Left renal pelvis (tissue), 4 donors: ENCODE results near the gene PLEKHH1. TPM values are rescaled to one million over a fixed set of nuclear protein-coding genes. Genes with fewer than 3 reads are reported as not detected.
"Not testable (repeated sequence)": the region's sequence is repeated elsewhere in the genome, so short reads cannot be mapped to it uniquely, and the experiment has no call there.

Experiments used
- DNase-seq, 4 donors: peaks; one replicate each; pipeline ENCODE4 v3.0.0-alpha.2; 2013; ENCODE audit warnings: low read depth in 4 of 4, low spot score in 3 of 4
- polyA plus RNA-seq, 4 donors: library from polyadenylated mRNA; unstranded; fragments of 120-200 nt; gene quantifications; one replicate each; pipeline ENCODE4 v1.2.1, GENCODE V29; 2013; ENCODE audit not compliant: insufficient read length in 4 of 4

PLEKHH1 gene
- polyA plus RNA-seq, 4 donors: 6.7 to 81.2 (median 45.4) TPM

GRCh38 chr14:67529947-67530935 is 2.8 kb upstream of the PLEKHH1 start:
- no peak for DNase-seq

GRCh38 chr14:67532606-67532997 is 488 bp upstream of the PLEKHH1 start:
- no peak for DNase-seq

DNA sequence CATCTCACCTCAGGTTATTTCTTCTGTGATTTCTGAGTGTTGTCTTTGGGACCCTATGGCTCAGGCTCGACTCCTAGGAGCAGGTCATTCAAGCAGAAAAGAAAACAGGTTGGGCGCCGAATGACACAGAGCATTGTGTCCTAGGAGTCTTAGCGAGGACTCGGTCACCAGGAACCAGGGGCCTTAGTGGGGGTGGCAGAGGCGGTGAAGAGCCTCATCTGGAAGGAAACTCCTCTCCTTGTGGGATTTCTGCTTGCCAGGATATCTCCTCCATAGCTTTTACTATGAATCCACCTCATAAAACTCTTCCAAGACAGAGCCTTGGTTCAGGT is 630 bp downstream of the PLEKHH1 start:
- peak in 1 of 4 donors; percentile 18 for DNase-seq

GRCh38 chr14:67536087-67536486 is 3.0 kb downstream of the PLEKHH1 start:
- no peak for DNase-seq

GRCh38 chr14:67537736-67538135 is 4.6 kb downstream of the PLEKHH1 start:
- DNase-seq: no peak

GRCh38 chr14:67538501-67538900 is 5.4 kb downstream of the PLEKHH1 start:
- no peak for DNase-seq

- DNase-seq: no peak
Observed at GRCh38 chr14:67539116-67539515, 6.0 kb downstream of the PLEKHH1 start.

- DNase-seq: no peak
Observed at GRCh38 chr14:67541448-67542387, 8.6 kb downstream of the PLEKHH1 start.

DNA sequence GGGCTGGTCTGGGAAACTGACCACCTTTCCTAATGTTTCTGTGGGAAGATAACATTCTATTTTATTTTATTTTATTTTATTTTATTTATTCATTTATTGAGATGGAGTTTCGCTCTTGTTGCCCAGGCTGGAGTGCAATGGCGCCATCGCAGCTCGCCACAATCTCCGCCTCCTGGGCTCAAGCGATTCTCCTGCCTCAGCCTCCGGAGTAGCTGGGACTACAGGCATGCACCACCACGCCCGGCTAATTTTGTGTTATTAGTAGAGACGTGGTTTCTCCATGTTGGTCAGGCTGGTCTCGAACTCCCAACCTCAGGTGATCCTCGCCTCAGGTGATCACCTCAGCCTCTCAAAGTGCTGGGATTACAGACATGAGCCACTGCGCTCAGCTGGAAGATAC is 9.5 kb downstream of the PLEKHH1 start:
- not testable (repeated sequence) for DNase-seq

- DNase-seq: no peak
Observed at GRCh38 chr14:67544590-67544989, 11.5 kb downstream of the PLEKHH1 start.

GRCh38 chr14:67547224-67547780 is 14.2 kb downstream of the PLEKHH1 start:
- DNase-seq: no peak

GRCh38 chr14:67549734-67550133 is 16.6 kb downstream of the PLEKHH1 start:
- DNase-seq: no peak

DNA sequence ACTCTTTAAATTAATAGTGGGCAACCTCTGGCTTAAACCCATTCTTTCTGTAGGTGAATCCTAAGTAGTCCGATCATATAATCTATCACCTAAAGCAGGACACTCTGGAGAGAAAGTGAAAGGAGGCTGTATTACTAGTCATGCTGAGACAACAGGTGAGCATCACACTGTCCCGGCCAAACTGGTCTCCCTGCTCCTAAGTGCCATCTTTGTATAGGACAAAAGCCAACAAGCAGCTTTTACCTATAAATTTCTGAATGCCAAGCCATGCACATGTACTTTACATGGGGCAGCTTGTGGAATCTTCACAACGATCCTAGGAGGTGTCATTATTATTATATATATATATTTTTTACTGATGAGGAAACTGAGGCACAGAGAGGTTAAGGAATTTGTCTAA is 18.0 kb downstream of the PLEKHH1 start:
- DNase-seq: no peak

GRCh38 chr14:67551940-67552339 is 18.9 kb downstream of the PLEKHH1 start:
- no peak for DNase-seq

DNA sequence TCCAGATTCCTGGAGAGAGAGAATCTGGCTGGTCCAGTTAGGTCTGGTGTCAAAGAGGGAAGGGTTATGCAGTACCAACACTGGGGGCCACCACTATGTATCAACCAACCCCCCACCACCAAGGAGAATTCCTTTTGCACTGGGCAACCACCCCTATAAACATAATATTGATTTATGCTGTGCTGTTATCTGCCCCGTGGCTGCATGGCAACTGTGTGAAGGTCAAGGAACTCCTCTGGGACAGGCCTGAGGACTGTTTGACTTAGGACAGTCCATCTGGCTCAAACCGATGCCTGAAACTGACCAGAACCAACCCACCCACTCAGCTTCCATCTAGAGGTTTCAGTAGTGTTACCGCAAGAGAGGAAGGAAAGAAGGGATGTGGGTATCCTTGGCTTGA is 20.5 kb downstream of the PLEKHH1 start:
- no peak for DNase-seq

- no peak for DNase-seq
Observed at GRCh38 chr14:67554341-67554740, 21.3 kb downstream of the PLEKHH1 start.

DNA sequence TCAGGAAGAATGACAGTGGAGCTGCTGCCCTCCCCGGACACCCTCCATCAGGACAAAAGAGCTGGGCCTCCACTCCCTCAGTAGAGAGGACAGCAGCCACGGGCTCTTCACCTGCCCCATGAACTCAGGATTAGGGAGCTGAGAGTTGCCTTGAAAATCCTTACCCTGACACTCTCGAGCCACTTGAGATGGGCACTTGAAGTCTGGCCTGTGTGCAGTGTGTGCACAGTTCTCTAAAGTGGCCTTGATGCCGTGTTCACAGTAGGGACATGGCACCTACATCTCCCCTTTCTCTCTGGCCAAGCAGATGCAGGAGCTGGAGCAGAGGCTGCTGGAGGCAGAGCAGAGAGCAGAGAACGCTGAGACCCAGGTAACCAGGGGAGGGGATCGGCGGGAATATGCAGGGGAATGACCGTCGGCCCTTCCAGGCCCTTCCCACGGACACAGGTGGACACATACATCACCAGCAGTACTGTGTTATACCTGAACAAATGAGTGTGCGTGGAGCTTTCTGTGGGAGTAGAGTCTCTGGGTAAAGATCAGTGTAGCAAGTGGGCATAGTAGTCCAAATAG is 22.5 kb downstream of the PLEKHH1 start:
- no peak for DNase-seq

DNA sequence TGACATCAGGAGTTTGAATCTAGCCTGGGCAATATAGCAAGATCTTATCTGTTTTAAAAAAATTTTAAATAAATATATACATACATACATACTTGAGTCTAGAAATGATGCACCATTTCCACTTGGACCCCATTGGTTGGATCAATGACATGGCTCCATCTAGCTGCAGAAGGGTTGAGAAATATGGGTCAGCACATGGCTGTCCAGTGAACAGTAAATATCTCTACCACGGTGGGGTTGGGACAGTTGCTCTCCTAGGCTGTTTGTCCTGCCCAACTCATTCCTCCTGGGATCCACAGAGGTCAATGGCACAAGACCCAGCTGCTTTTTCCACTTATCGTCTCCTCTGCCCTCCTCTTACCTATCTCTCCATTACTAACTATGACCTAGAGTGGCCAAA is 23.6 kb downstream of the PLEKHH1 start:
- no peak for DNase-seq

DNA sequence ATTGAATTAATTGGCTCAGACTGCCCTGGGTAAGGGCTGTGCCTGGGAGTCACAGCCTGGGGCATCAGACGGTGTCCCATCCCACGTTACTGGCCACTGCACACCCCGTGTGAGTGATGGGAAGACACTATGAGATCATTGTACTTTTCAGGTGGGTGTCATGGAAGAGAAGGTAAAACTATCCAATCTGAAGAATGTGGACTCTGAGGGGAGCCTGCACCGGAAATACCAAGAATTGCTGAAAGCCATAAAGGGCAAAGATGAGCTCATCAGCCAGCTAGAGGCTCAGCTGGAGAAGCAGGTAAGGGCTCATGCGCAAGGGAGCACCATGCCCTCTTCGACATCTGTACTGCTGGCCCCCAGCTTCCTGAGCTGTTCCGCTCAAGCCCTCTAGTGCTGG is 24.0 kb downstream of the PLEKHH1 start:
- DNase-seq: no peak

DNA sequence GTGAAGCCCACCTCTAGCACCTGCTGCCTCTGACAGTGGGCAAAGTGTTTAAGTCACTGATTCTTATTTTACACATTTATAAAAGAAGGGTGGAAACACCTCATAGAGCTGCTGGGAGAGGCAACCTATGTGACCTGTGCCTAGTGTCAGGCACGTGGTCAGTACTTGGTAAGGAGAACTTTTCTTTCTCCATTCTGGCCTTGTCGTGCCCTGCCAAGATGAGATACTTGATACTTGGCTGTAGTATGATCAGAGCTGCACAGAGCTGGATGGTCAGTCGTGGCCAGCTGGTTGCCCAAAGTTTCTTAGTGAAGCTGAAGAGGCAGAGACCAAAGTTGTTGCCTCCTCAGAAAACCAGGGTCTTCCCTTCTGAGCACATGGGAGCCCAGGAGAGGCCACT is 24.6 kb downstream of the PLEKHH1 start:
- DNase-seq: no peak

- DNase-seq: no peak
Observed at GRCh38 chr14:67559639-67560038, 26.5 kb downstream of the PLEKHH1 start.
